Measurements from ENCODE around the gene CCL26.
"Not testable (repeated sequence)": the region's sequence is repeated elsewhere in the genome, so short reads cannot be mapped to it uniquely, and the experiment has no call there.

CCL26 gene

GRCh38 chr7:75738975-75739795 is 32.8 kb downstream of the CCL26 start:
- peak; percentile 99 to 100 for DNase-seq
- TF ChIP-seq GATA1 (IDR thresholded peaks at IDR 0.05; ENCODE audit: low read depth, low read length): no peak
- no peak for TF ChIP-seq POLR2A (IDR thresholded peaks at IDR 0.05; ENCODE audit: low read length)

GRCh38 chr7:75738604-75738974 is 33.4 kb downstream of the CCL26 start, which contains the start of gene HIP1:
Gene HIP1 (minus strand): TSS chr7:75738941. CDS start chr7:75738920, 21 bp downstream.
- no peak for TF ChIP-seq GATA1 (IDR thresholded peaks at IDR 0.05; ENCODE audit: low read depth, low read length)
- no peak for TF ChIP-seq POLR2A (IDR thresholded peaks at IDR 0.05; ENCODE audit: low read length)
- no peak for DNase-seq

- peak; percentile 37 to 51 for DNase-seq
- TF ChIP-seq POLR2A (IDR thresholded peaks at IDR 0.05; ENCODE audit: low read length) (no peak), GATA1 (IDR thresholded peaks at IDR 0.05; ENCODE audit: low read depth, low read length) (no peak)
These were observed 34.0 kb downstream of the CCL26 start for GRCh38 chr7:75737856-75738603.

GRCh38 chr7:75735581-75736350 is 36.2 kb downstream of the CCL26 start:
- TF ChIP-seq POLR2A (IDR thresholded peaks at IDR 0.05; ENCODE audit: low read length) (no peak), GATA1 (IDR thresholded peaks at IDR 0.05; ENCODE audit: low read depth, low read length) (no peak)
- no peak for DNase-seq

- DNase-seq: no peak
- TF ChIP-seq POLR2A (IDR thresholded peaks at IDR 0.05; ENCODE audit: low read length) (no peak), GATA1 (IDR thresholded peaks at IDR 0.05; ENCODE audit: low read depth, low read length) (no peak)
These were observed 37.2 kb downstream of the CCL26 start for GRCh38 chr7:75734586-75735458.

GRCh38 chr7:75732764-75733630 is 39.0 kb downstream of the CCL26 start:
- TF ChIP-seq POLR2A (IDR thresholded peaks at IDR 0.05; ENCODE audit: low read length) (no peak), GATA1 (IDR thresholded peaks at IDR 0.05; ENCODE audit: low read depth, low read length) (no peak)
- no peak for DNase-seq

GRCh38 chr7:75732016-75732521 is 39.9 kb downstream of the CCL26 start:
- no peak for TF ChIP-seq GATA1 (IDR thresholded peaks at IDR 0.05; ENCODE audit: low read depth, low read length)
- TF ChIP-seq POLR2A (IDR thresholded peaks at IDR 0.05; ENCODE audit: low read length): no peak
- DNase-seq: no peak

GRCh38 chr7:75729851-75730274 is 42.1 kb downstream of the CCL26 start:
- TF ChIP-seq GATA1 (IDR thresholded peaks at IDR 0.05; ENCODE audit: low read depth, low read length): no peak
- no peak for TF ChIP-seq POLR2A (IDR thresholded peaks at IDR 0.05; ENCODE audit: low read length)

GRCh38 chr7:75727881-75728593 is 44.0 kb downstream of the CCL26 start:
- DNase-seq: no peak
- no peak for TF ChIP-seq GATA1 (IDR thresholded peaks at IDR 0.05; ENCODE audit: low read depth, low read length)
- no peak for TF ChIP-seq POLR2A (IDR thresholded peaks at IDR 0.05; ENCODE audit: low read length)

More at GRCh38 chr7:75729851-75730274, 42.1 kb downstream of the CCL26 start:
- DNase-seq: no peak

GRCh38 chr7:75727351-75727750 is 44.7 kb downstream of the CCL26 start:
- DNase-seq: not testable (repeated sequence)

GRCh38 chr7:75725306-75725705 is 46.7 kb downstream of the CCL26 start:
- no peak for DNase-seq
- TF ChIP-seq POLR2A (IDR thresholded peaks at IDR 0.05; ENCODE audit: low read length): no peak
- no peak for TF ChIP-seq GATA1 (IDR thresholded peaks at IDR 0.05; ENCODE audit: low read depth, low read length)

Data from erythroblast (primary cell).